Mammary epithelial cell (primary cell): ENCODE measurements around the gene ANKRD12.

Experiments
- CTCF ChIP-seq, 2 donors: IDR thresholded peaks in 1 of 2; conservative IDR thresholded peaks in 1 of 2; 2 replicates each; pipeline ENCODE4 v1.5.1; 2011 to 2012; ENCODE audit warnings: inconsistent platforms in 2 of 2, low read length in 2 of 2, mild to moderate bottlenecking in 2 of 2, control low read depth in 1 of 2, low read depth in 1 of 2; ENCODE audit not compliant: insufficient read depth in 1 of 2; ENCODE audit errors: extremely low read depth in 1 of 2
- EZH2 ChIP-seq: IDR thresholded peaks from 2 replicates; pipeline ENCODE4 v1.6.1; 2012; ENCODE audit warnings: low read length, inconsistent platforms, borderline replicate concordance

- TF ChIP-seq CTCF (conservative IDR thresholded peaks at IDR 0.05 in 1 of 2, IDR thresholded peaks at IDR 0.05 in 1 of 2; ENCODE audit: extremely low read depth in 1 of 2, insufficient read depth in 1 of 2, low read depth in 1 of 2, low read length in 2 of 2), result no peak
- no peak for TF ChIP-seq EZH2
Measured at GRCh38 chr18:9263264-9263663, 126.7 kb downstream of the ANKRD12 start.
